SK-N-SH treated with all-trans-retinoic acid at 6 μM for 48 hours (cell line): ENCODE data around the gene OVOL3.
"Not testable (repeated sequence)": the region's sequence is repeated elsewhere in the genome, so short reads cannot be mapped to it uniquely, and the experiment has no call there.

Source experiments
- ATAC-seq: fragments of 200-7000 bp; cut with Tn5 transposase; 3 replicates; pipeline ENCODE4 v1.9.1; 2020; ENCODE audit warnings: mild to moderate bottlenecking, moderate library complexity
- ARNTL ChIP-seq: fragments of 450-650 bp; formaldehyde crosslinking; IDR thresholded peaks from 2 replicates; pipeline ENCODE4 v1.5.0; 2020; ENCODE audit warnings: low read depth, mild to moderate bottlenecking, moderate library complexity, borderline replicate concordance
- BACH2 ChIP-seq: fragments of 250-450 bp; sonication (Bioruptor Pico); IDR thresholded peaks from 2 replicates; pipeline ENCODE4 v1.9.0; 2021; ENCODE audit warnings: mild to moderate bottlenecking, borderline replicate concordance
- CSDC2 ChIP-seq: fragments of 250-450 bp; sonication (Bioruptor Pico); IDR thresholded peaks from 2 replicates; pipeline ENCODE4 v1.5.0; 2020; ENCODE audit warnings: mild to moderate bottlenecking, moderate library complexity
- OSR1 ChIP-seq: fragments of 250-450 bp; sonication (Bioruptor Pico); IDR thresholded peaks from 2 replicates; pipeline ENCODE4 v1.8.0; 2022; ENCODE audit warnings: moderate library complexity, mild to moderate bottlenecking, inconsistent platforms
- PPARA ChIP-seq: fragments of 250-450 bp; sonication (Bioruptor Pico); IDR thresholded peaks from 2 replicates; pipeline ENCODE4 v1.5.0; 2020; ENCODE audit warnings: mild to moderate bottlenecking, borderline replicate concordance
- SNAI2 ChIP-seq: fragments of 250-450 bp; sonication (Bioruptor Pico); IDR thresholded peaks from 2 replicates; pipeline ENCODE4 v1.5.0; 2020; ENCODE audit warnings: mild to moderate bottlenecking, moderate library complexity
- TCF4 ChIP-seq: fragments of 250-450 bp; sonication (Bioruptor Pico); IDR thresholded peaks from 2 replicates; pipeline ENCODE4 v1.8.0; 2021; ENCODE audit warnings: mild to moderate bottlenecking, moderate library complexity, borderline replicate concordance
- TOX ChIP-seq: fragments of 250-450 bp; sonication (Bioruptor Pico); IDR thresholded peaks from 2 replicates; pipeline ENCODE4 v1.8.0; 2021; ENCODE audit warnings: mild to moderate bottlenecking, moderate library complexity, borderline replicate concordance
- ZC3H10 ChIP-seq: fragments of 250-450 bp; sonication (Bioruptor Pico); IDR thresholded peaks from 2 replicates; pipeline ENCODE4 v1.5.1; 2021; ENCODE audit warnings: mild to moderate bottlenecking, moderate library complexity
- ZNF565 ChIP-seq: fragments of 450-650 bp; formaldehyde crosslinking; conservative IDR thresholded peaks from 2 replicates; pipeline ENCODE4 v1.5.0; 2020; ENCODE audit warnings: low read depth, mild to moderate bottlenecking, moderate library complexity
- ZNF70 ChIP-seq: fragments of 450-650 bp; formaldehyde crosslinking; IDR thresholded peaks from 2 replicates; pipeline ENCODE4 v1.5.0; 2020; ENCODE audit warnings: mild to moderate bottlenecking, moderate library complexity
- ZNF8 ChIP-seq: fragments of 450-650 bp; formaldehyde crosslinking; IDR thresholded peaks from 2 replicates; pipeline ENCODE4 v1.5.0; 2020; ENCODE audit warnings: mild to moderate bottlenecking, moderate library complexity
- TF ChIP-seq, protein P1 (sequence below): fragments of 250-450 bp; sonication (Bioruptor Pico); IDR thresholded peaks from 2 replicates; pipeline ENCODE4 v1.5.1; 2020; ENCODE audit warnings: low read depth, mild to moderate bottlenecking, moderate library complexity
- TF ChIP-seq, protein P2 (sequence below): fragments of 250-450 bp; sonication (Bioruptor Pico); IDR thresholded peaks from 2 replicates; pipeline ENCODE4 v1.8.0; 2020; ENCODE audit warnings: mild to moderate bottlenecking, moderate library complexity, borderline replicate concordance
- TF ChIP-seq, protein P3 (sequence below): fragments of 250-450 bp; sonication (Bioruptor Pico); IDR thresholded peaks from 2 replicates; pipeline ENCODE4 v1.5.0; 2020; ENCODE audit warnings: mild to moderate bottlenecking, moderate library complexity
- TF ChIP-seq, protein P4 (sequence below): fragments of 250-450 bp; sonication (Bioruptor Pico); IDR thresholded peaks from 2 replicates; pipeline ENCODE4 v1.5.1; 2021; ENCODE audit warnings: mild to moderate bottlenecking, moderate library complexity

OVOL3 gene

DNA sequence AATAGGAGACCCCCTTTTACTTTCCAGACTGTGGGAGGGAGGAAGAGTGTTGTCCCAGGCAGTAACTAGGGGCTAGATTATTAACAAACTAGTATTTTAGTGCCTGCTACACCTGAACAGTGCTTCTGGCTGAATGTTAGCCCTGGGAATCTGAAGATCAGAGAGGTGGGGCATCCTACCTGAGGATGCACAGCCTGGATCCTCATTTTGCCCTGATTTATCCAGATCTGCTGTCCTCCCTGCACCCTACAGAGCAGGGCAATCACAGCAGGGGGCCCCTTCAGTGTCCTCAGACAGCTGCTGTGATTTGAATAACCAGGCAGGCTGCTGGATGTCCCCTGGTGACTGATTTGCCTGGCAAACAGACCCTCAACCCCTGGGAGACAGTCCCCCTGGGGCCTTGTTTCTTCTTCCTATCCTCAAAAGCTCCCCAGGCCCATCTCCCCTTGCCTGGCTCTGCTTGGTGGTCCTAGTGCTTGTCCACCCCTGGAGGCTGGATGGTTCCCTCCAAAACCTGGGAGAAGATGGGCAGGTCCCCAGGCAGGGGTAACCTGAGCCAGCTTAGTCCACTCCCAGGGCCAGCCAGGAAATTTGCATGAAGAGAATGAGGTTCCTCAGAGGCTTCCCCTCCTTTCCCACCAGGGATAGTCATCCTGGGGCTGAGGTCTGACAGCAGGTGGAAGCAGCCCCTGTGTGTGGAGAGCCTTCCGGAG, at the start of gene OVOL3:
OVOL3 (plus strand) TSS at position 657 of the 713 bp plus-strand sequence. CDS start 60 bp downstream, outside the sequence.
- TF ChIP-seq ARNTL (CRISPR knock-in tag) (no peak), TOX (CRISPR knock-in tag) (no peak)
- ATAC-seq: no peak

DNA sequence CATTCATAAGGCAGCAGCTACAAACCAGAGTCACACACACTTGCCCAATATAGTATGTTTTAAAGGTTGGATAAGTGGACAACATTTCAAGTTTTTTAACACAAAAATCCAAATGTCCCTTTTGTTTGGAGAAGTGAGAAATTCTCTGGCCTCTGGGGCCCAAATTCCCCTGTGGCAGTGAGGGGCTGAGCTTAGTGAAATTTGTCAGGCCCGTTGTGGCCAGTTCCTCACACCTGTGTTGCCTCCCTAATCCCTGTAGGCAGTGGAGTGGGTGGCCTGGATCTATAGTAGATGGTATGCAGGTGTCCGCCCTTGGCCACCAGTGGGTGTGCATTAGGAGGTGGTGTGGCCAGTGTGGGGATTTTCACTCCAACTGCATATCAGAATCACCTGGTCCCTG, 49.6 kb upstream of the OVOL3 start:
- TF ChIP-seq SNAI2: no peak
- TF ChIP-seq TCF4 (CRISPR knock-in tag): no peak
- no peak for TF ChIP-seq BACH2 (CRISPR knock-in tag)
- no peak for TF ChIP-seq TOX (CRISPR knock-in tag)
- no peak for ATAC-seq

DNA sequence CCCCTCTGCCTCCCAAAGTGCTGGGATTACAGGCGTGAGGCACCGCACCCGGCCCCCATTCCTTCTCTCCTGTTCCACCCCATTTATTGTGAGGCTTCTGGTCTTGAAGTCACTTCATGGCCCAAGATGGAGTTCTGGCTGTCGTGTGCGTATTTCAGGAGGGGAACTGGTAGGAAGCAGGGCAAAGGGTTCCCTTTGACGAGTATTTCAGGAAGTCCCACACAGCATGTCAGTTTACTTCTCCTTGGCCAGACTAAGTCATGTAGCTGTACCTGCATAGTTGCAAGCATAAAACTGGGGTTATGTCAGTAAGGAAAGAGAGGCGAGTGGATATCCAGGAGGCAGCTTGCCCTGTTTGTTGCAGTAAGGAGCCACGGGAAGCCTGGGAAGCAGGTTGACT, 46.1 kb upstream of the OVOL3 start:
- no peak for ATAC-seq
- no peak for TF ChIP-seq PPARA (CRISPR knock-in tag)
- TF ChIP-seq BACH2 (CRISPR knock-in tag): no peak
- TF ChIP-seq ZNF8 (CRISPR knock-in tag): no peak
- no peak for TF ChIP-seq ZC3H10
- no peak for TF ChIP-seq ZNF565
- TF ChIP-seq, protein P1, sequence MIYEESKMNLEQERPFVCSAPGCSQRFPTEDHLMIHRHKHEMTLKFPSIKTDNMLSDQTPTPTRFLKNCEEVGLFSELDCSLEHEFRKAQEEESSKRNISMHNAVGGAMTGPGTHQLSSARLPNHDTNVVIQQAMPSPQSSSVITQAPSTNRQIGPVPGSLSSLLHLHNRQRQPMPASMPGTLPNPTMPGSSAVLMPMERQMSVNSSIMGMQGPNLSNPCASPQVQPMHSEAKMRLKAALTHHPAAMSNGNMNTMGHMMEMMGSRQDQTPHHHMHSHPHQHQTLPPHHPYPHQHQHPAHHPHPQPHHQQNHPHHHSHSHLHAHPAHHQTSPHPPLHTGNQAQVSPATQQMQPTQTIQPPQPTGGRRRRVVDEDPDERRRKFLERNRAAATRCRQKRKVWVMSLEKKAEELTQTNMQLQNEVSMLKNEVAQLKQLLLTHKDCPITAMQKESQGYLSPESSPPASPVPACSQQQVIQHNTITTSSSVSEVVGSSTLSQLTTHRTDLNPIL (CRISPR knock-in tag): no peak
- no peak for TF ChIP-seq CSDC2
- no peak for TF ChIP-seq TCF4 (CRISPR knock-in tag)
- TF ChIP-seq, protein P2, sequence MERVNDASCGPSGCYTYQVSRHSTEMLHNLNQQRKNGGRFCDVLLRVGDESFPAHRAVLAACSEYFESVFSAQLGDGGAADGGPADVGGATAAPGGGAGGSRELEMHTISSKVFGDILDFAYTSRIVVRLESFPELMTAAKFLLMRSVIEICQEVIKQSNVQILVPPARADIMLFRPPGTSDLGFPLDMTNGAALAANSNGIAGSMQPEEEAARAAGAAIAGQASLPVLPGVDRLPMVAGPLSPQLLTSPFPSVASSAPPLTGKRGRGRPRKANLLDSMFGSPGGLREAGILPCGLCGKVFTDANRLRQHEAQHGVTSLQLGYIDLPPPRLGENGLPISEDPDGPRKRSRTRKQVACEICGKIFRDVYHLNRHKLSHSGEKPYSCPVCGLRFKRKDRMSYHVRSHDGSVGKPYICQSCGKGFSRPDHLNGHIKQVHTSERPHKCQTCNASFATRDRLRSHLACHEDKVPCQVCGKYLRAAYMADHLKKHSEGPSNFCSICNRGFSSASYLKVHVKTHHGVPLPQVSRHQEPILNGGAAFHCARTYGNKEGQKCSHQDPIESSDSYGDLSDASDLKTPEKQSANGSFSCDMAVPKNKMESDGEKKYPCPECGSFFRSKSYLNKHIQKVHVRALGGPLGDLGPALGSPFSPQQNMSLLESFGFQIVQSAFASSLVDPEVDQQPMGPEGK (CRISPR knock-in tag): no peak
- TF ChIP-seq, protein P3, sequence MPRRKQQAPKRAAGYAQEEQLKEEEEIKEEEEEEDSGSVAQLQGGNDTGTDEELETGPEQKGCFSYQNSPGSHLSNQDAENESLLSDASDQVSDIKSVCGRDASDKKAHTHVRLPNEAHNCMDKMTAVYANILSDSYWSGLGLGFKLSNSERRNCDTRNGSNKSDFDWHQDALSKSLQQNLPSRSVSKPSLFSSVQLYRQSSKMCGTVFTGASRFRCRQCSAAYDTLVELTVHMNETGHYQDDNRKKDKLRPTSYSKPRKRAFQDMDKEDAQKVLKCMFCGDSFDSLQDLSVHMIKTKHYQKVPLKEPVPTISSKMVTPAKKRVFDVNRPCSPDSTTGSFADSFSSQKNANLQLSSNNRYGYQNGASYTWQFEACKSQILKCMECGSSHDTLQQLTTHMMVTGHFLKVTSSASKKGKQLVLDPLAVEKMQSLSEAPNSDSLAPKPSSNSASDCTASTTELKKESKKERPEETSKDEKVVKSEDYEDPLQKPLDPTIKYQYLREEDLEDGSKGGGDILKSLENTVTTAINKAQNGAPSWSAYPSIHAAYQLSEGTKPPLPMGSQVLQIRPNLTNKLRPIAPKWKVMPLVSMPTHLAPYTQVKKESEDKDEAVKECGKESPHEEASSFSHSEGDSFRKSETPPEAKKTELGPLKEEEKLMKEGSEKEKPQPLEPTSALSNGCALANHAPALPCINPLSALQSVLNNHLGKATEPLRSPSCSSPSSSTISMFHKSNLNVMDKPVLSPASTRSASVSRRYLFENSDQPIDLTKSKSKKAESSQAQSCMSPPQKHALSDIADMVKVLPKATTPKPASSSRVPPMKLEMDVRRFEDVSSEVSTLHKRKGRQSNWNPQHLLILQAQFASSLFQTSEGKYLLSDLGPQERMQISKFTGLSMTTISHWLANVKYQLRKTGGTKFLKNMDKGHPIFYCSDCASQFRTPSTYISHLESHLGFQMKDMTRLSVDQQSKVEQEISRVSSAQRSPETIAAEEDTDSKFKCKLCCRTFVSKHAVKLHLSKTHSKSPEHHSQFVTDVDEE (CRISPR knock-in tag): no peak
- TF ChIP-seq ZNF70 (CRISPR knock-in tag): no peak
- TF ChIP-seq OSR1 (CRISPR knock-in tag): no peak
- TF ChIP-seq, protein P4, sequence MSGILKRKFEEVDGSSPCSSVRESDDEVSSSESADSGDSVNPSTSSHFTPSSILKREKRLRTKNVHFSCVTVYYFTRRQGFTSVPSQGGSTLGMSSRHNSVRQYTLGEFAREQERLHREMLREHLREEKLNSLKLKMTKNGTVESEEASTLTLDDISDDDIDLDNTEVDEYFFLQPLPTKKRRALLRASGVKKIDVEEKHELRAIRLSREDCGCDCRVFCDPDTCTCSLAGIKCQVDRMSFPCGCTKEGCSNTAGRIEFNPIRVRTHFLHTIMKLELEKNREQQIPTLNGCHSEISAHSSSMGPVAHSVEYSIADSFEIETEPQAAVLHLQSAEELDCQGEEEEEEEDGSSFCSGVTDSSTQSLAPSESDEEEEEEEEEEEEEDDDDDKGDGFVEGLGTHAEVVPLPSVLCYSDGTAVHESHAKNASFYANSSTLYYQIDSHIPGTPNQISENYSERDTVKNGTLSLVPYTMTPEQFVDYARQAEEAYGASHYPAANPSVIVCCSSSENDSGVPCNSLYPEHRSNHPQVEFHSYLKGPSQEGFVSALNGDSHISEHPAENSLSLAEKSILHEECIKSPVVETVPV (CRISPR knock-in tag): no peak
- TF ChIP-seq ARNTL (CRISPR knock-in tag): no peak
- TF ChIP-seq, all 23 proteins: peak for 0

DNA sequence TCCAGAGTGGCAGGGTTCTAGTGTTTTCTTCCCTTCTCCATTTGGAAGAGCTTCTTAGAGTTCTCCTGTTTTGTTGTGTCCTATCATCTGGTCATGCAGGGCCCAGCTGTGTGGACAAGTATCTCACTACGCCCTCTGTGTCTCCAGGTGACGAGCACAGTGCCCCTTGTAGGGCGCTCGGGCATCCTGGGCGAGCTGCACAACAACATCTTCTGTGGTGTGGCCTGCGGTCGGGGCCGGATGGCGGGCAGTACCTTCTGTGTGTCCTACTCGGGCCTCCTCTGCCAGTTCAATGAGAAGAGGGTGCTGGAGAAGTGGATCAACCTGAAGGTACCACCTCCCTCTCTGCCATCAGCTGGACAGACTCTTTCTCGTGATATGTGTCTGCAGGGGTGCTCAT, 43.3 kb upstream of the OVOL3 start:
- ATAC-seq: no peak
- no peak for TF ChIP-seq BACH2 (CRISPR knock-in tag)
- no peak for TF ChIP-seq TOX (CRISPR knock-in tag)
- TF ChIP-seq, protein P4 (CRISPR knock-in tag): no peak
- no peak for TF ChIP-seq CSDC2
- TF ChIP-seq ZC3H10: no peak
- TF ChIP-seq, protein P1 (CRISPR knock-in tag): no peak
- no peak for TF ChIP-seq ARNTL (CRISPR knock-in tag)
- TF ChIP-seq PPARA (CRISPR knock-in tag): no peak
- TF ChIP-seq, protein P2 (CRISPR knock-in tag): no peak

DNA sequence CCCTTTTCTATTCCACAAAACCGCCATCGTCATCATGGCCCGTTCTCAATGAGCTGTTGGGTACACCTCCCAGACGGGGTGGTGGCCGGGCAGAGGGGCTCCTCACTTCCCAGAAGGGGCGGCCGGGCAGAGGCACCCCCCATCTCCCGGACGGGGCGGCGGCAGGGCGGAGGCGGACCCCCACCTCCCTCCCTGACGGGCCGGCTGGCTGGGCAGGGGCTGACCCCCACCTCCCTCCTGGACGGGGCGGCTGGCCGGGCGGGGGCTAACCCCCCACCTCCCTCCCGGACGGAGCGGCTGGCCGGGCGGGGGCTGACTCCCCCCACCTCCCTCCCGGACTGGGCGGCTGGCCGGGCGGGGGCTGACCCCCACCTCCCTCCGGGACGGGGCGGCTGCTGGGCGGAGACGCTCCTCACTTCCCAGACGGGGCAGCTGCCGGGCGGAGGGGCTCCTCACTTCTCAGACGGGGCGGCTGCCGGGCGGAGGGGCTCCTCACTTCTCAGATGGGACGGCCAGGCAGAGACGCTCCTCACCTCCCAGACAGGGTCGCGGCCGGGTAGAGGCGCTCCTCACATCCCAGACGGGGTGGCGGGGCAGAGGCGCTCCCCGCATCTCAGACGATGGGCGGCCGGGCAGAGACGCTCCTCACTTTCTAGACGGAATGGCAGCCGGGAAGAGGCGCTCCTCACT, 42.0 kb upstream of the OVOL3 start:
- ATAC-seq: not testable (repeated sequence)
